Measurements from ENCODE around the gene ADCK1. TPM values are rescaled to one million over a fixed set of nuclear protein-coding genes. Genes with fewer than 3 reads are reported as not detected.

The ADCK1 gene
- total RNA-seq, 4 donors from 2014 or later: 7.8 to 22.3 (median 12.6) TPM

- 83% methylated on average over 5 of the region's 5 CpGs; no CpG with 5 or more reads in 1 of the 2 donors for WGBS, 2 donors (ENCODE audit: low coverage in 1 of 2)
Measured at GRCh38 chr14:77880056-77880455, 80.1 kb downstream of the ADCK1 start.

GRCh38 chr14:77882098-77882497 is 82.2 kb downstream of the ADCK1 start:
- in situ Hi-C loops (cut with MboI; ENCODE audit: low pct_ligation_motif_present in 1 of 4, low pct_unique_long_range_greater_than_20kb in 1 of 4, low sequenced_read_pairs in 3 of 4): no loop called here
- Histone ChIP-seq H3K4me3 (no peak overlapping the region), H3K27me3 (no peaks in the 10 kb centered on the region), H3K4me1 (no peaks in the 10 kb centered on the region), H3K27ac (no peak overlapping the region), H3K36me3 (no peaks in the 10 kb centered on the region), H3K9me3 (no peaks in the 10 kb centered on the region)
- intact Hi-C loops (cut with DNase I; ENCODE audit: low total_unique reads): no loop called here
- TF ChIP-seq EP300 (IDR thresholded peaks at IDR 0.05; ENCODE audit: low read depth): no peak
- no peak for TF ChIP-seq POLR2AphosphoS5 (IDR thresholded peaks at IDR 0.05)
- TF ChIP-seq POLR2A (IDR thresholded peaks at IDR 0.05): no peak
- no peak for TF ChIP-seq CTCF (IDR thresholded peaks at IDR 0.05)
- DNase-seq: peak; percentile 11
- 0 to 75% methylated on average over 1 to 5 of the region's 5 CpGs for WGBS, 2 donors (ENCODE audit: low coverage in 1 of 2)

More at GRCh38 chr14:77880056-77880455, 80.1 kb downstream of the ADCK1 start:
- Histone ChIP-seq H3K4me1 (no peaks in the 10 kb centered on the region), H3K27ac (no peak overlapping the region), H3K27me3 (no peaks in the 10 kb centered on the region), H3K36me3 (no peaks in the 10 kb centered on the region), H3K4me3 (no peak overlapping the region), H3K9me3 (no peaks in the 10 kb centered on the region)
- no peak for TF ChIP-seq POLR2A (IDR thresholded peaks at IDR 0.05)
- intact Hi-C loops (cut with DNase I; ENCODE audit: low total_unique reads): no loop called here
- no peak for DNase-seq
- in situ Hi-C loops (cut with MboI; ENCODE audit: low pct_ligation_motif_present in 1 of 4, low pct_unique_long_range_greater_than_20kb in 1 of 4, low sequenced_read_pairs in 3 of 4): no loop called here

- no peak for DNase-seq
- no peaks in the 10 kb centered on the region for H3K4me1 ChIP-seq
- no peaks in the 10 kb centered on the region for H3K9me3 ChIP-seq
- in situ Hi-C loops (cut with MboI; ENCODE audit: low pct_ligation_motif_present in 1 of 4, low pct_unique_long_range_greater_than_20kb in 1 of 4, low sequenced_read_pairs in 3 of 4): no loop called here
- no peaks in the 10 kb centered on the region for H3K36me3 ChIP-seq
- H3K27me3 ChIP-seq: no peaks in the 10 kb centered on the region
- TF ChIP-seq POLR2A (IDR thresholded peaks at IDR 0.05) (no peak), EP300 (IDR thresholded peaks at IDR 0.05; ENCODE audit: low read depth) (no peak), CTCF (IDR thresholded peaks at IDR 0.05) (no peak), POLR2AphosphoS5 (IDR thresholded peaks at IDR 0.05) (no peak)
- no peak overlapping the region for H3K4me3 ChIP-seq
- intact Hi-C loops (cut with DNase I; ENCODE audit: low total_unique reads): no loop called here
- 64 to 68% methylated on average over 2 to 4 of the region's 4 CpGs for WGBS, 2 donors (ENCODE audit: low coverage in 1 of 2)
- no peak overlapping the region for H3K27ac ChIP-seq
Measured at GRCh38 chr14:77882636-77883035, 82.7 kb downstream of the ADCK1 start.

GRCh38 chr14:77883131-77883846 is 83.4 kb downstream of the ADCK1 start:
- no peaks in the 10 kb centered on the region for H3K27me3 ChIP-seq
- no peaks in the 10 kb centered on the region for H3K36me3 ChIP-seq
- no peak overlapping the region for H3K27ac ChIP-seq
- H3K4me1 ChIP-seq: no peaks in the 10 kb centered on the region
- TF ChIP-seq POLR2A (IDR thresholded peaks at IDR 0.05) (no peak), EP300 (IDR thresholded peaks at IDR 0.05; ENCODE audit: low read depth) (no peak), CTCF (IDR thresholded peaks at IDR 0.05) (no peak), POLR2AphosphoS5 (IDR thresholded peaks at IDR 0.05) (no peak)
- DNase-seq: no peak
- WGBS, 2 donors (ENCODE audit: low coverage in 1 of 2): 87 to 90% methylated on average over 7 of the region's 7 CpGs
- intact Hi-C loops (cut with DNase I; ENCODE audit: low total_unique reads): no loop called here
- no peak overlapping the region for H3K4me3 ChIP-seq
- in situ Hi-C loops (cut with MboI; ENCODE audit: low pct_ligation_motif_present in 1 of 4, low pct_unique_long_range_greater_than_20kb in 1 of 4, low sequenced_read_pairs in 3 of 4): no loop called here
- H3K9me3 ChIP-seq: no peaks in the 10 kb centered on the region

GRCh38 chr14:77883847-77884238 is 83.9 kb downstream of the ADCK1 start:
- peaks cover 0 to 1% (median 0%) of the 10 kb centered on the region in 4 donors for H3K36me3 ChIP-seq
- in situ Hi-C loops (cut with MboI; ENCODE audit: low pct_ligation_motif_present in 1 of 4, low pct_unique_long_range_greater_than_20kb in 1 of 4, low sequenced_read_pairs in 3 of 4) (no loop called here), intact Hi-C loops (cut with DNase I; ENCODE audit: low total_unique reads) (no loop called here)
- H3K27ac ChIP-seq: no peak overlapping the region
- WGBS, 2 donors (ENCODE audit: low coverage in 1 of 2): 91% methylated on average over 2 of the region's 2 CpGs; no CpG with 5 or more reads in 1 of the 2 donors
- no peaks in the 10 kb centered on the region for H3K4me1 ChIP-seq
- TF ChIP-seq CTCF (IDR thresholded peaks at IDR 0.05) (no peak), EP300 (IDR thresholded peaks at IDR 0.05; ENCODE audit: low read depth) (no peak), POLR2AphosphoS5 (IDR thresholded peaks at IDR 0.05) (no peak), POLR2A (IDR thresholded peaks at IDR 0.05) (no peak)
- no peaks in the 10 kb centered on the region for H3K9me3 ChIP-seq
- H3K4me3 ChIP-seq: no peak overlapping the region
- no peak for DNase-seq
- H3K27me3 ChIP-seq: no peaks in the 10 kb centered on the region

All from transverse colon (tissue), 4 donors.